Measurements from ENCODE around the gene TNIP1. TPM values are rescaled to one million over a fixed set of nuclear protein-coding genes. Genes with fewer than 3 reads are reported as not detected.
A peak's percentile ranks its signal among the peaks of the same experiment; 100 is the strongest.

TNIP1 gene
- total and polyA plus RNA-seq, 3 donors from 2014 or later, result 43.5 to 58.3 (median 48.4) TPM

GRCh38 chr5:151068433-151069197 lies 12.2 kb downstream of the TNIP1 start:
- TF ChIP-seq POLR2A (IDR thresholded peaks at IDR 0.05), result no peak
- no peak overlapping the region for H3K4me3 ChIP-seq
- H3K36me3 ChIP-seq (ENCODE audit: low read depth, missing control alignments), result no peaks in the 10 kb centered on the region
- intact Hi-C loops (cut with DNase I; ENCODE audit: low total_unique reads), result no loop called here
- no peak overlapping the region for H3K27ac ChIP-seq
- no peak for DNase-seq
- 46 to 54% methylated on average over 10 to 12 of the region's 12 CpGs for WGBS, 2 donors
- H3K9me3 ChIP-seq, result no peaks in the 10 kb centered on the region
- H3K4me1 ChIP-seq, result peaks cover 29% of the 10 kb centered on the region
- no peaks in the 10 kb centered on the region for H3K27me3 ChIP-seq

GRCh38 chr5:151067632-151068432 lies 13.0 kb downstream of the TNIP1 start:
- H3K27me3 ChIP-seq, result no peaks in the 10 kb centered on the region
- peaks cover 36% of the 10 kb centered on the region for H3K4me1 ChIP-seq
- peak overlapping the region in 1 of 2 donors; percentile 4 for H3K27ac ChIP-seq
- 76 to 80% methylated on average over 14 of the region's 14 CpGs for WGBS, 2 donors
- H3K36me3 ChIP-seq (ENCODE audit: low read depth, missing control alignments), result no peaks in the 10 kb centered on the region
- DNase-seq, result no peak
- no peak for TF ChIP-seq POLR2A (IDR thresholded peaks at IDR 0.05)
- TF ChIP-seq CTCF (IDR thresholded peaks at IDR 0.05), result no peak
- intact Hi-C loops (cut with DNase I; ENCODE audit: low total_unique reads), result no loop called here
- H3K4me3 ChIP-seq, result no peak overlapping the region
- no peaks in the 10 kb centered on the region for H3K9me3 ChIP-seq

- Histone ChIP-seq H3K27ac (no peak overlapping the region), H3K36me3 (ENCODE audit: low read depth, missing control alignments) (no peaks in the 10 kb centered on the region), H3K27me3 (no peaks in the 10 kb centered on the region), H3K9me3 (no peaks in the 10 kb centered on the region), H3K4me1 (peaks cover 41% of the 10 kb centered on the region), H3K4me3 (no peak overlapping the region)
- TF ChIP-seq POLR2A (IDR thresholded peaks at IDR 0.05), result no peak
- TF ChIP-seq CTCF (IDR thresholded peaks at IDR 0.05), result no peak
- DNase-seq, result no peak
- intact Hi-C loops (cut with DNase I; ENCODE audit: low total_unique reads), result no loop called here
- WGBS, 2 donors, result 72 to 86% methylated on average over 6 of the region's 6 CpGs
These were observed 13.9 kb downstream of the TNIP1 start for GRCh38 chr5:151066920-151067319.

GRCh38 chr5:151065609-151066008 lies 15.2 kb downstream of the TNIP1 start:
- Histone ChIP-seq H3K36me3 (ENCODE audit: low read depth, missing control alignments) (no peaks in the 10 kb centered on the region), H3K27me3 (no peaks in the 10 kb centered on the region), H3K4me1 (peaks cover 41% of the 10 kb centered on the region), H3K4me3 (no peak overlapping the region), H3K27ac (no peak overlapping the region), H3K9me3 (no peaks in the 10 kb centered on the region)
- DNase-seq, result no peak
- 87 to 97% methylated on average over 1 of the region's 1 CpG for WGBS, 2 donors
- TF ChIP-seq CTCF (IDR thresholded peaks at IDR 0.05) (no peak), POLR2A (IDR thresholded peaks at IDR 0.05) (no peak)
- intact Hi-C loops (cut with DNase I; ENCODE audit: low total_unique reads), result no loop called here

GRCh38 chr5:151064916-151065499 lies 15.8 kb downstream of the TNIP1 start:
- Histone ChIP-seq H3K27me3 (no peaks in the 10 kb centered on the region), H3K36me3 (ENCODE audit: low read depth, missing control alignments) (no peaks in the 10 kb centered on the region), H3K27ac (no peak overlapping the region), H3K9me3 (no peaks in the 10 kb centered on the region), H3K4me1 (peaks cover 41% of the 10 kb centered on the region), H3K4me3 (no peak overlapping the region)
- no peak for DNase-seq
- 92 to 96% methylated on average over 7 to 12 of the region's 12 CpGs for WGBS, 2 donors
- intact Hi-C loops (cut with DNase I; ENCODE audit: low total_unique reads), result no loop called here
- TF ChIP-seq POLR2A (IDR thresholded peaks at IDR 0.05) (no peak), CTCF (IDR thresholded peaks at IDR 0.05) (no peak)

All from testis (tissue), 3 donors.